GM21723 (cell line): ENCODE data around the gene ARFRP1.
"Not testable (repeated sequence)": the region's sequence is repeated elsewhere in the genome, so short reads cannot be mapped to it uniquely, and the experiment has no call there.

Experiments used
- ATAC-seq: cut with Tn5 transposase; IDR thresholded peaks from one replicate; pipeline ENCODE4 v1.9.1; 2021; ENCODE audit warnings: mild to moderate bottlenecking, moderate library complexity; ENCODE audit not compliant: unreplicated experiment

ARFRP1 gene

GRCh38 chr20:63680427-63680826 is 27.3 kb downstream of the ARFRP1 start:
- ATAC-seq = no peak

GRCh38 chr20:63679799-63680305 is 27.9 kb downstream of the ARFRP1 start:
- ATAC-seq = no peak

GRCh38 chr20:63678667-63679465 is 28.9 kb downstream of the ARFRP1 start:
- no peak for ATAC-seq

GRCh38 chr20:63678071-63678470 is 29.7 kb downstream of the ARFRP1 start:
- ATAC-seq = no peak

GRCh38 chr20:63675681-63676368 is 32.0 kb downstream of the ARFRP1 start:
- ATAC-seq = no peak

GRCh38 chr20:63673951-63674350 is 33.8 kb downstream of the ARFRP1 start:
- no peak for ATAC-seq

- ATAC-seq = no peak
Measured at GRCh38 chr20:63672666-63673065, 35.1 kb downstream of the ARFRP1 start.

GRCh38 chr20:63671695-63672094 is 36.1 kb downstream of the ARFRP1 start:
- ATAC-seq = not testable (repeated sequence)

- no peak for ATAC-seq
Measured at GRCh38 chr20:63668351-63668750, 39.4 kb downstream of the ARFRP1 start.

GRCh38 chr20:63667858-63668257 is 39.9 kb downstream of the ARFRP1 start:
- no peak for ATAC-seq

- ATAC-seq = no peak
Measured at GRCh38 chr20:63665708-63666107, 42.1 kb downstream of the ARFRP1 start.

- no peak for ATAC-seq
Measured at GRCh38 chr20:63664861-63665594, 42.7 kb downstream of the ARFRP1 start.

- ATAC-seq = no peak
Measured at GRCh38 chr20:63664143-63664851, 43.5 kb downstream of the ARFRP1 start.

- ATAC-seq = no peak
Measured at GRCh38 chr20:63663332-63664066, 44.3 kb downstream of the ARFRP1 start.

- ATAC-seq = no peak
Measured at GRCh38 chr20:63662813-63663189, 45.0 kb downstream of the ARFRP1 start.

GRCh38 chr20:63661959-63662812 is 45.6 kb downstream of the ARFRP1 start:
- no peak for ATAC-seq

GRCh38 chr20:63661108-63661507 is 46.7 kb downstream of the ARFRP1 start:
- ATAC-seq = no peak

- ATAC-seq = no peak
Measured at GRCh38 chr20:63660622-63661021, 47.2 kb downstream of the ARFRP1 start.

GRCh38 chr20:63660174-63660573 is 47.6 kb downstream of the ARFRP1 start:
- ATAC-seq = not testable (repeated sequence)
